ENCODE measurements around the gene MAST2. TPM values are rescaled to one million over a fixed set of nuclear protein-coding genes. Genes with fewer than 3 reads are reported as not detected.

Gene MAST2
- total RNA-seq, 4 donors from 2014 or later = 44.9 to 78.3 (median 68.5) TPM

DNA sequence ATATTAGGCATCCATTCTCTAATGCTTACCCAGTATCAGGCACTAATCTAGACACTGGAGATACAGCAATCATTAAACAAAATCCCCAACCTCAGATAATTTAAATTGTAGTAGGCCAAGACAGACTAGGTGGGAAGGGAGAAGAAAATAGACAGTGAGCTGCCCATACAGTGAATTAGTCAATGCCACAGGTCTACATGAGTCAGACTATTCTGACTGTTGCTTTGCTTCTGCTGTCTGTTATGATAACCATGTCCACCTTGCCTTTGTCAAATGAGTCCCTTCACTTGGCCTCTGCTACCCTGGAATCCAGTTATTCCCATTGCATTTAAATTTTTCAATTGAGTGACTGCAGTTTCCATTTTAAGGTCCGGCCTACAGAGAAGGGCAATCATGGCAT is 269.6 kb downstream of the MAST2 start:
- Histone ChIP-seq H3K27me3 (no peaks in the 10 kb centered on the region), H3K4me1 (no peaks in the 10 kb centered on the region), H3K4me3 (no peak overlapping the region), H3K36me3 (peaks cover 0 to 74% (median 4%) of the 10 kb centered on the region in 4 donors), H3K9me3 (no peaks in the 10 kb centered on the region), H3K27ac (replicated peaks in 1 of 4) (no peak overlapping the region)
- TF ChIP-seq POLR2AphosphoS5 (IDR thresholded peaks at IDR 0.05) (no peak), EP300 (IDR thresholded peaks at IDR 0.05) (no peak), POLR2A (IDR thresholded peaks at IDR 0.05; ENCODE audit: low read depth) (no peak), CTCF (IDR thresholded peaks at IDR 0.05) (no peak)
- DNase-seq (ENCODE audit: extremely low spot score) = no peak
- WGBS = 100% methylated on average over 1 of the region's 1 CpG
- intact Hi-C loops (cut with DNase I) = no loop called here

GRCh38 chr1:46076343-46076742 is 272.9 kb downstream of the MAST2 start:
- Histone ChIP-seq H3K4me1 (peaks cover 0 to 5% (median 0%) of the 10 kb centered on the region in 4 donors), H3K9me3 (no peaks in the 10 kb centered on the region), H3K36me3 (peaks cover 0 to 69% (median 3%) of the 10 kb centered on the region in 4 donors), H3K27ac (replicated peaks in 1 of 4) (no peak overlapping the region), H3K27me3 (no peaks in the 10 kb centered on the region), H3K4me3 (no peak overlapping the region)
- no peak for TF ChIP-seq CTCF (IDR thresholded peaks at IDR 0.05)
- no peak for TF ChIP-seq POLR2A (IDR thresholded peaks at IDR 0.05; ENCODE audit: low read depth)
- TF ChIP-seq EP300 (IDR thresholded peaks at IDR 0.05) = no peak
- TF ChIP-seq POLR2AphosphoS5 (IDR thresholded peaks at IDR 0.05) = no peak
- DNase-seq (ENCODE audit: extremely low spot score) = no peak
- intact Hi-C loops (cut with DNase I) = no loop called here
- WGBS = 94% methylated on average over 2 of the region's 2 CpGs

DNA sequence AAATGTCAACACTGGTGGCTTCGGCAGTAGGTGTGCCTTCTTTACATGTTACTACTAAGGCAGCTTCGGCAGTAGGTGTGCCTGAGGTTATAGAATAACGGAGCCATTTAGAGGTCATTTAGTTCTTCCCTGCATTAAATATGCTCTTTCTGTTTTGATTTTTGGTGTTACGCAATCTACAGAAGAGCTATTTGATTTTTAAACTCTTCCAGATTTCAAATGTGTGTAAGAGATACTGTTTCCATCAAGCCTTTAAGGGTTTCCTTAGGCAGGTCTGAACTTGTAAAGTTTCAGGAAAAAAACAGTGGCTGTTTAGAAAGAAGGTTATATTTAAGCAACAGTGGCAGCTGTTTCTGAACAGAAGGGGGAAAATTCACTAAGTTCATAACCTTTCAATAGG is 274.2 kb downstream of the MAST2 start:
- intact Hi-C loops (cut with DNase I) = no loop called here
- H3K36me3 ChIP-seq = peaks cover 0 to 59% (median 3%) of the 10 kb centered on the region in 4 donors
- H3K27ac ChIP-seq (replicated peaks in 1 of 4) = no peak overlapping the region
- no peak for DNase-seq (ENCODE audit: extremely low spot score)
- no peaks in the 10 kb centered on the region for H3K27me3 ChIP-seq
- TF ChIP-seq POLR2AphosphoS5 (IDR thresholded peaks at IDR 0.05) = no peak
- TF ChIP-seq CTCF (IDR thresholded peaks at IDR 0.05) = no peak
- no peak for TF ChIP-seq POLR2A (IDR thresholded peaks at IDR 0.05; ENCODE audit: low read depth)
- TF ChIP-seq EP300 (IDR thresholded peaks at IDR 0.05) = no peak
- 96% methylated on average over 4 of the region's 4 CpGs for WGBS
- H3K4me1 ChIP-seq = peaks cover 0 to 7% (median 0%) of the 10 kb centered on the region in 4 donors
- no peaks in the 10 kb centered on the region for H3K9me3 ChIP-seq
- H3K4me3 ChIP-seq = no peak overlapping the region

DNA sequence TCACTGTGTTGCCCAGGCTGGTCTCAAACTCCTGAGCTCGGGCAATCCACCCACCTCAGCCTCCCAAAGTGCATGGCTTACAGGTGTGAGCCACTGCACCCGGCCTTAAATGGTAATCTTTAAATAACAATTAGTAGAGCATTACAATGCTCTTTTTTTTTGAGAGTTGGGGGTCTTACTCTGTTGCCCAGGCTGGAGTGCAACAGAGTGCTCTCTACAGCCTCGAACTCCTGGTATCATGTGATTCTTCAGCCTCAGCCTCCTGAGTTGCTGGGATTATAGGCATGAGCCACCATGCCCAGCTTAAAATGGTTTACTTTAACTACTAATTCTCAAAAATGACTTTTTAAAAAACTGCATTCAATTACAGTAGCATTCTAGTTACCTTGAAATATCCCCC is 276.8 kb downstream of the MAST2 start:
- Histone ChIP-seq H3K27ac (replicated peaks in 1 of 4) (no peak overlapping the region), H3K27me3 (no peaks in the 10 kb centered on the region), H3K4me1 (peaks cover 0 to 7% (median 4%) of the 10 kb centered on the region in 4 donors), H3K36me3 (peaks cover 0 to 40% (median 3%) of the 10 kb centered on the region in 4 donors), H3K4me3 (no peak overlapping the region), H3K9me3 (no peaks in the 10 kb centered on the region)
- intact Hi-C loops (cut with DNase I) = no loop called here
- no peak for DNase-seq (ENCODE audit: extremely low spot score)
- TF ChIP-seq POLR2AphosphoS5 (IDR thresholded peaks at IDR 0.05) (no peak), POLR2A (IDR thresholded peaks at IDR 0.05; ENCODE audit: low read depth) (no peak), EP300 (IDR thresholded peaks at IDR 0.05) (no peak), CTCF (IDR thresholded peaks at IDR 0.05) (no peak)
- 100% methylated on average over 3 of the region's 3 CpGs for WGBS

- H3K4me3 ChIP-seq = no peak overlapping the region
- H3K4me1 ChIP-seq = peaks cover 0 to 7% (median 4%) of the 10 kb centered on the region in 4 donors
- intact Hi-C loops (cut with DNase I) = no loop called here
- no peaks in the 10 kb centered on the region for H3K27me3 ChIP-seq
- TF ChIP-seq POLR2A (IDR thresholded peaks at IDR 0.05; ENCODE audit: low read depth) (no peak), CTCF (IDR thresholded peaks at IDR 0.05) (no peak), EP300 (IDR thresholded peaks at IDR 0.05) (no peak), POLR2AphosphoS5 (IDR thresholded peaks at IDR 0.05) (no peak)
- peaks cover 0 to 32% (median 3%) of the 10 kb centered on the region in 4 donors for H3K36me3 ChIP-seq
- WGBS = 83% methylated on average over 7 of the region's 7 CpGs
- H3K9me3 ChIP-seq = no peaks in the 10 kb centered on the region
- no peak overlapping the region for H3K27ac ChIP-seq (replicated peaks in 1 of 4)
- DNase-seq (ENCODE audit: extremely low spot score) = no peak
Measured at GRCh38 chr1:46081206-46081605, 277.8 kb downstream of the MAST2 start.

Data from esophagus muscularis mucosa (tissue), 4 donors.